ENCODE data around the gene SELENOK.

SELENOK gene

GRCh38 chr3:53888232-53888631 is 3.4 kb downstream of the SELENOK start:
- no peaks in the 10 kb centered on the region; the same call in 1 of the 2 replicates for H3K36me3 ChIP-seq (ENCODE audit: insufficient read depth)

GRCh38 chr3:53887446-53887845 is 4.2 kb downstream of the SELENOK start:
- TF ChIP-seq, protein P1, sequence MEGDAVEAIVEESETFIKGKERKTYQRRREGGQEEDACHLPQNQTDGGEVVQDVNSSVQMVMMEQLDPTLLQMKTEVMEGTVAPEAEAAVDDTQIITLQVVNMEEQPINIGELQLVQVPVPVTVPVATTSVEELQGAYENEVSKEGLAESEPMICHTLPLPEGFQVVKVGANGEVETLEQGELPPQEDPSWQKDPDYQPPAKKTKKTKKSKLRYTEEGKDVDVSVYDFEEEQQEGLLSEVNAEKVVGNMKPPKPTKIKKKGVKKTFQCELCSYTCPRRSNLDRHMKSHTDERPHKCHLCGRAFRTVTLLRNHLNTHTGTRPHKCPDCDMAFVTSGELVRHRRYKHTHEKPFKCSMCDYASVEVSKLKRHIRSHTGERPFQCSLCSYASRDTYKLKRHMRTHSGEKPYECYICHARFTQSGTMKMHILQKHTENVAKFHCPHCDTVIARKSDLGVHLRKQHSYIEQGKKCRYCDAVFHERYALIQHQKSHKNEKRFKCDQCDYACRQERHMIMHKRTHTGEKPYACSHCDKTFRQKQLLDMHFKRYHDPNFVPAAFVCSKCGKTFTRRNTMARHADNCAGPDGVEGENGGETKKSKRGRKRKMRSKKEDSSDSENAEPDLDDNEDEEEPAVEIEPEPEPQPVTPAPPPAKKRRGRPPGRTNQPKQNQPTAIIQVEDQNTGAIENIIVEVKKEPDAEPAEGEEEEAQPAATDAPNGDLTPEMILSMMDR (conservative IDR thresholded peaks at IDR 0.05; ENCODE audit: low read depth, low read length) = no peak
- no peak overlapping the region for H3K9ac ChIP-seq

More at GRCh38 chr3:53888232-53888631, 3.4 kb downstream of the SELENOK start:
- Histone ChIP-seq H3K4me3 (IDR thresholded peaks at IDR 0.05; ENCODE audit: insufficient read depth, low read depth, low read length) (no peak overlapping the region), H4K20me1 (ENCODE audit: insufficient read depth) (no peaks in the 10 kb centered on the region), H3K4me2 (peak overlapping the region; percentile 55), H3K79me2 (ENCODE audit: insufficient read depth, low read depth) (peaks cover 42% of the 10 kb centered on the region), H3K9ac (no peak overlapping the region), H3K27ac (peak overlapping the region; percentile 60; the same call in 1 of the 2 replicates), H2AFZ (ENCODE audit: low read depth) (no peak overlapping the region), H3K4me1 (ENCODE audit: low read depth, poor library complexity, severe bottlenecking) (peaks cover 58% of the 10 kb centered on the region), H3K27me3 (ENCODE audit: insufficient read depth, low read depth) (no peaks in the 10 kb centered on the region)
- TF ChIP-seq, protein P1 (conservative IDR thresholded peaks at IDR 0.05; ENCODE audit: low read depth, low read length) = no peak

DNA sequence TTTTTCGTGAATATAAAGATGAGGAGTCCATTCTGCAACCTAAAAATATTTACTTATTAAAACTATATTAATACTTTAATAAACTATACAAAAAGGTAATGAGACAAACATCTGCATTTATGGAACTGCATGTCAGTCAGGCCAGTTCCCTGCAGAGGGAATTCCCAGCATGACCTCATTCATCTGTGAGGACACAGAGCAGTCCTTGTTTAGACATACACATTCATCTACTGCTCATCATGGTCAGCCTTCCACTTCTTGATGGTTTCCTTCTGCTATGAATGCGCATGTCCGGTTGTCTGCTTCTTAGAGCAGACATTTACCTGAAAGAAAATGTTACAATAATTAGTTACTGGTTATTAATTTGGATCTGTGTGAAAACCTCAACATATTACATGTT is 6.4 kb downstream of the SELENOK start:
- Histone ChIP-seq H3K4me1 (ENCODE audit: low read depth, poor library complexity, severe bottlenecking) (peaks cover 61% of the 10 kb centered on the region), H3K27me3 (ENCODE audit: insufficient read depth, low read depth) (no peaks in the 10 kb centered on the region), H4K20me1 (ENCODE audit: insufficient read depth) (no peaks in the 10 kb centered on the region), H3K79me2 (ENCODE audit: insufficient read depth, low read depth) (peaks cover 29% of the 10 kb centered on the region), H3K4me3 (IDR thresholded peaks at IDR 0.05; ENCODE audit: insufficient read depth, low read depth, low read length) (no peak overlapping the region), H2AFZ (ENCODE audit: low read depth) (no peak overlapping the region), H3K9ac (no peak overlapping the region), H3K4me2 (no peak overlapping the region), H3K36me3 (ENCODE audit: insufficient read depth) (no peaks in the 10 kb centered on the region; the same call in 1 of the 2 replicates), H3K27ac (no peak overlapping the region)
- TF ChIP-seq, protein P1 (conservative IDR thresholded peaks at IDR 0.05; ENCODE audit: low read depth, low read length) = no peak

More at GRCh38 chr3:53887446-53887845, 4.2 kb downstream of the SELENOK start:
- no peak overlapping the region for H3K4me3 ChIP-seq (IDR thresholded peaks at IDR 0.05; ENCODE audit: insufficient read depth, low read depth, low read length)
- no peaks in the 10 kb centered on the region; the same call in 1 of the 2 replicates for H3K36me3 ChIP-seq (ENCODE audit: insufficient read depth)
- H3K27me3 ChIP-seq (ENCODE audit: insufficient read depth, low read depth) = no peaks in the 10 kb centered on the region
- H3K79me2 ChIP-seq (ENCODE audit: insufficient read depth, low read depth) = peaks cover 42% of the 10 kb centered on the region
- H4K20me1 ChIP-seq (ENCODE audit: insufficient read depth) = no peaks in the 10 kb centered on the region
- peak overlapping the region; percentile 55 for H3K4me2 ChIP-seq
- H2AFZ ChIP-seq (ENCODE audit: low read depth) = no peak overlapping the region
- peak overlapping the region; percentile 60 for H3K27ac ChIP-seq
- peaks cover 58% of the 10 kb centered on the region for H3K4me1 ChIP-seq (ENCODE audit: low read depth, poor library complexity, severe bottlenecking)

GRCh38 chr3:53884623-53885022 is 7.0 kb downstream of the SELENOK start:
- H3K4me3 ChIP-seq (IDR thresholded peaks at IDR 0.05; ENCODE audit: insufficient read depth, low read depth, low read length) = no peak overlapping the region
- no peak overlapping the region for H2AFZ ChIP-seq (ENCODE audit: low read depth)
- TF ChIP-seq, protein P1 (conservative IDR thresholded peaks at IDR 0.05; ENCODE audit: low read depth, low read length) = no peak
- H4K20me1 ChIP-seq (ENCODE audit: insufficient read depth) = no peaks in the 10 kb centered on the region
- H3K4me2 ChIP-seq = no peak overlapping the region
- peaks cover 55% of the 10 kb centered on the region for H3K4me1 ChIP-seq (ENCODE audit: low read depth, poor library complexity, severe bottlenecking)
- no peaks in the 10 kb centered on the region for H3K27me3 ChIP-seq (ENCODE audit: insufficient read depth, low read depth)
- H3K27ac ChIP-seq = no peak overlapping the region
- no peak overlapping the region for H3K9ac ChIP-seq
- peaks cover 23% of the 10 kb centered on the region; the same call in 1 of the 2 replicates for H3K79me2 ChIP-seq (ENCODE audit: insufficient read depth, low read depth)
- no peaks in the 10 kb centered on the region; the same call in 1 of the 2 replicates for H3K36me3 ChIP-seq (ENCODE audit: insufficient read depth)

All from KMS-11 (cell line).